ENCODE measurements around the gene ROBO1. TPM values are rescaled to one million over a fixed set of nuclear protein-coding genes. Genes with fewer than 3 reads are reported as not detected.

Gene ROBO1
- total RNA-seq, 2 experiments from 2014 or later: 0.36 to 0.69 TPM

DNA sequence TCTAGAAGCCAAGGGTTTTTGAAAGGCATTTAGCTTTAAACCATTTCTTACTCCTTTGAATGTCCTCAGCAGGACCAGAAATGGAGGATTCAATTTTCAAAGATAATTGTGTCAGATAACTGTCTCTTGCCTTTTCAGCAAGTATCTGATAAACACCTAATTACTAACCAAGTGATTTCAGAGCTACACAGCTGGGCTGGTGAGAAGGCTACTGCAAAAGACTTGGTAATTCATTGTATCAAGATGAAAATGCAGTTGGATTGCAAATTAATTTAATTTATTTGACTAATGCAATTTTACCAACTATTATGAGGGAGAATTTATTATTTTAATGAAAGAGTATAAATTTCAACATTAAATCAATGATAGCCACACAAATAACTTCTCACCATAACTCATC is 165.4 kb downstream of the ROBO1 start:
- DNase-seq: no peak
- no peak overlapping the region for H3K4me3 Mint-ChIP-seq
- Histone ChIP-seq H3K27ac (ENCODE audit: low read depth in 1 of 2, low read length in 2 of 2) (no peak overlapping the region), H3K36me3 (ENCODE audit: insufficient read depth, low read length) (no peaks in the 10 kb centered on the region), H3K4me3 (ENCODE audit: low read length) (no peak overlapping the region), H3K9me3 (ENCODE audit: control insufficient read depth in 1 of 2, insufficient read depth in 1 of 2, low read length in 2 of 2) (peaks cover 0 to 4% of the 10 kb centered on the region in 2 experiments), H3K4me1 (ENCODE audit: insufficient read depth, low read length) (no peaks in the 10 kb centered on the region), H3K27me3 (ENCODE audit: control insufficient read depth in 1 of 2, insufficient read depth in 2 of 2, low read length in 2 of 2) (no peaks in the 10 kb centered on the region)
- no peak overlapping the region for H3K27ac Mint-ChIP-seq
- intact Hi-C loops (cut with DNase I, micrococcal nuclease): no loop called here
- H3K27me3 Mint-ChIP-seq: no peaks in the 10 kb centered on the region
- H3K9me3 Mint-ChIP-seq: peaks cover 7% of the 10 kb centered on the region
- ChIA-PET CTCF (no interaction called here), POLR2A (no interaction called here)
- no peak for ATAC-seq (ENCODE audit: poor library complexity)
- H3K36me3 Mint-ChIP-seq (ENCODE audit: low read depth): no peaks in the 10 kb centered on the region
- no peak for TF ChIP-seq CTCF (IDR thresholded peaks at IDR 0.05)
- no peaks in the 10 kb centered on the region for H3K4me1 Mint-ChIP-seq (ENCODE audit: low read depth)

DNA sequence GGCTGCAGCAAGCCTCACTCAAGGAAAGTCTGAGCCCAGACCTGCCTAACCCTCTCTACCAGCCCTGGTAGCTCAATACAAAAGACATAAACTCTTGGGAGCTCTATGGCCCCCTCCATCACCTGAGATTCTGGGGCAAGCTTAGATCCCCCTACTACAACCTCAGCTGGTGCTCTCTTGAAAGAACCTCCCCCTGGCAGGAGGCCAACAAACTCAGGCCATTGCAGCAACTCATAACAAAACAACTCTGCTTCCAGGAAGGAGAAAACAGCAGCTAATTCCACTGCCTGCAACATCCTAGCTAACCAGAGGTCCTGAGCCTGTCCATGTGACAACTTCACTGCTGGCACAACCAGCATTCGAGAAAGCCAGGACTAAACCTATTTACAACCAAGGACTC is 169.2 kb downstream of the ROBO1 start:
- no peaks in the 10 kb centered on the region for H3K27me3 ChIP-seq (ENCODE audit: control insufficient read depth in 1 of 2, insufficient read depth in 2 of 2, low read length in 2 of 2)
- peaks cover under 1% of the 10 kb centered on the region for H3K9me3 Mint-ChIP-seq
- no peaks in the 10 kb centered on the region for H3K27me3 Mint-ChIP-seq
- H3K4me3 ChIP-seq (ENCODE audit: low read length): no peak overlapping the region
- ATAC-seq (ENCODE audit: poor library complexity): no peak
- no peak overlapping the region for H3K4me3 Mint-ChIP-seq
- DNase-seq: no peak
- H3K4me1 ChIP-seq (ENCODE audit: insufficient read depth, low read length): no peaks in the 10 kb centered on the region
- no peak overlapping the region for H3K27ac ChIP-seq (ENCODE audit: low read depth in 1 of 2, low read length in 2 of 2)
- ChIA-PET POLR2A (no interaction called here), CTCF (no interaction called here)
- no peaks in the 10 kb centered on the region for H3K36me3 ChIP-seq (ENCODE audit: insufficient read depth, low read length)
- no peak for TF ChIP-seq CTCF (IDR thresholded peaks at IDR 0.05)
- H3K27ac Mint-ChIP-seq: no peak overlapping the region
- peaks cover 0 to 4% of the 10 kb centered on the region in 2 experiments for H3K9me3 ChIP-seq (ENCODE audit: control insufficient read depth in 1 of 2, insufficient read depth in 1 of 2, low read length in 2 of 2)
- intact Hi-C loops (cut with DNase I, micrococcal nuclease): no loop called here
- no peaks in the 10 kb centered on the region for H3K36me3 Mint-ChIP-seq (ENCODE audit: low read depth)
- H3K4me1 Mint-ChIP-seq (ENCODE audit: low read depth): no peaks in the 10 kb centered on the region

DNA sequence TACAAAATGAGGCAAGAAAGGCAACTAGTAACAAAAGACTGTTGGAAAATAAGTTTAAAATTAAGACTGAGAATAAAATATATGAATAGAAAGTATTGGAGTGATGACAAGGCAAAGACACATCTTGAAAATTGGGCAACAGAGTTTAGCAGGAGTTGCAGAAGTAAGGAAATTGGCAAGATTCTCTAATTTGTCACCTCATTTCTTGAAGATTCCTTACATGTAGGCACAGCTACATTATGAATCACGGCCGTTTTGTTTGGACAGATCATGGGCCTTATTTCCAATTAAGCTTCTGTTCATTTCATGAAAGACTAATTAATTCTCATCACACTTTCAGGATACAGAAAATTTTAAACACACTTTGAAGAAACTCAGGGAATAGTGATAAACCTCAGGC is 170.1 kb downstream of the ROBO1 start:
- H3K4me1 Mint-ChIP-seq (ENCODE audit: low read depth): no peaks in the 10 kb centered on the region
- POLR2A ChIA-PET: interaction anchor here (0.6 kb wide), 1 partner anchor 77 kb away, joined by 3 read pairs; no protein-coding TSS in a partner anchor
- no peaks in the 10 kb centered on the region for H3K27me3 Mint-ChIP-seq

More for the DNA sequence above, 170.1 kb downstream of the ROBO1 start:
- DNase-seq: no peak
- Histone ChIP-seq H3K27ac (ENCODE audit: low read depth in 1 of 2, low read length in 2 of 2) (no peak overlapping the region), H3K36me3 (ENCODE audit: insufficient read depth, low read length) (no peaks in the 10 kb centered on the region), H3K27me3 (ENCODE audit: control insufficient read depth in 1 of 2, insufficient read depth in 2 of 2, low read length in 2 of 2) (no peaks in the 10 kb centered on the region), H3K4me1 (ENCODE audit: insufficient read depth, low read length) (no peaks in the 10 kb centered on the region), H3K4me3 (ENCODE audit: low read length) (no peak overlapping the region), H3K9me3 (ENCODE audit: control insufficient read depth in 1 of 2, insufficient read depth in 1 of 2, low read length in 2 of 2) (peaks cover 0 to 5% of the 10 kb centered on the region in 2 experiments)
- Mint-ChIP-seq H3K27ac (no peak overlapping the region), H3K9me3 (no peaks in the 10 kb centered on the region), H3K4me3 (no peak overlapping the region), H3K36me3 (ENCODE audit: low read depth) (no peaks in the 10 kb centered on the region)
- TF ChIP-seq CTCF (IDR thresholded peaks at IDR 0.05): no peak
- intact Hi-C loops (cut with DNase I, micrococcal nuclease): no loop called here
- CTCF ChIA-PET: no interaction called here
- ATAC-seq (ENCODE audit: poor library complexity): no peak

Measured in CD4-positive, alpha-beta T cell (primary cell).